Measurements from ENCODE around the gene ELAVL1. TPM values are rescaled to one million over a fixed set of nuclear protein-coding genes. Genes with fewer than 3 reads are reported as not detected.

ELAVL1 gene
- total and polyA plus RNA-seq, 2 of the 13 experiments (the other 11 are each of a cell fraction or from before 2014, with no cell fraction given) = 27.9 to 38.4 TPM

DNA sequence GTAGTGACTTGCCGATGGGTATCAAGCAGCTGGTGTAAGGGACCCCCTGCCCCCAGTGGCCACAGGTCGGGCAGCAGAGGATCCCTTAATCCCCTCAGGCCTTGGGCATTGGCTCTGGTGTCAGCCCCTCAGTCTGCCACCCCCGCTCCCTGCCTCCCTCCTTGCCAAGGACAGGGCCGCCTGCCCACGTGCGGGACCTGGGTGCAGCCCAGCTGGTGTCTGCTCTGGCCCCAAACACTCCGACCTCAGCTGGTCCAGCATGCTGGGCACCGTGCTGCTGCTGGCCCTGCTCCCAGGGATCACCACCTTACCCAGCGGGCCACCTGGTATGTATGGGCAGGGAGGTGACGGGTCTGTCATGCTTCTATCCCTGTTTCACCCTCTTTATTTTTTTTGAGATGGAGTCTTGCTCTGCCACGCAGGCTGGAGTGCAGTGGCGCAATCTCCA, 90.8 kb downstream of the ELAVL1 start, which contains the start of gene TGFBR3L:
Gene TGFBR3L (plus strand): TSS at position 233 of the 448 bp plus-strand sequence.
- ATAC-seq (no peak), DNase-seq (ENCODE audit: low spot score) (no peak), FAIRE-seq (no peak)
- H3K36me3 ChIP-seq (replicated peaks in 1 of 2; ENCODE audit: control insufficient read depth in 1 of 2, insufficient read depth in 2 of 2, low read length in 2 of 2) = peaks cover 4 to 20% of the 10 kb centered on the region in 2 experiments; a peak in 3 of 5 replicates
- H3K4me3 ChIP-seq (replicated peaks in 1 of 3; ENCODE audit: insufficient read depth in 1 of 3, low read depth in 2 of 3, low read length in 3 of 3) = peak within 1 kb of the TSS in 1 of 3 experiments; percentile 70; a peak in 2 of 6 replicates
- no peak within 1 kb of the TSS for H2AFZ ChIP-seq (ENCODE audit: low read length)
- H3K9me3 ChIP-seq (ENCODE audit: low read length) = no peaks in the 10 kb centered on the region
- intact Hi-C loops (cut with micrococcal nuclease; ENCODE audit: unreplicated experiment) (no loop called here), in situ Hi-C loops (cut with HindIII; ENCODE audit: extremely low pct_ligation_motif_present, low pct_unique_long_range_greater_than_20kb) (no loop called here)
- BruUV-seq (replicated peaks) = no TSS peak
- ChIA-PET POLR2A (interaction anchor here (1.6 kb wide), 1 partner anchor 27 kb away, joined by 4 read pairs; no protein-coding TSS in a partner anchor), CTCF (ENCODE audit: low intra/inter-chr PET ratio, low total read pairs) (no interaction called here)
- 91% methylated on average over 10 of the region's 12 CpGs for WGBS (ENCODE audit: low lambda C conversion rate)
- H3K9ac ChIP-seq (ENCODE audit: insufficient read depth, low read depth, low read length) = peak within 1 kb of the TSS; percentile 52; the same call in 1 of the 2 replicates
- peak; percentile 22 to 55; a peak in 2 of 4 replicates for TF ChIP-seq POLR2A (IDR thresholded peaks at IDR 0.05; ENCODE audit: insufficient read depth in 1 of 2, low read depth in 2 of 2, low read length in 2 of 2)
- 0 out of 2 replicates have a peak, but pooled peaks have one; percentile 27 for TF ChIP-seq RBFOX2 (IDR thresholded peaks at IDR 0.05; ENCODE audit: low read depth, low read length)
- TF ChIP-seq MED13 (CRISPR knock-in tag; IDR thresholded peaks at IDR 0.05) = no peak
- TF ChIP-seq AKAP8 (CRISPR knock-in tag; IDR thresholded peaks at IDR 0.05) = peak; percentile 76; the same call in 1 of the 2 replicates
- TF ChIP-seq HOXA3 (CRISPR knock-in tag; IDR thresholded peaks at IDR 0.05) = 0 out of 2 replicates have a peak, but pooled peaks have one; percentile 6
- 0 out of 2 replicates have a peak, but pooled peaks have one; percentile 58 for TF ChIP-seq HNRNPL (IDR thresholded peaks at IDR 0.05; ENCODE audit: low read depth, low read length)
- TF ChIP-seq RBM22 (optimal IDR thresholded peaks at IDR 0.05; ENCODE audit: low read length) = peak; percentile 39
- peak; percentile 66 for TF ChIP-seq POLR2G (IDR thresholded peaks at IDR 0.05; ENCODE audit: low read depth, low read length)
- TF ChIP-seq KDM2A (CRISPR knock-in tag; IDR thresholded peaks at IDR 0.05; ENCODE audit: borderline replicate concordance, low read depth) = peak; percentile 33; the same call in 1 of the 2 replicates
- peak; percentile 92 for TF ChIP-seq AGO1 (IDR thresholded peaks at IDR 0.05; ENCODE audit: low read depth, low read length, poor library complexity, severe bottlenecking)
- peak; percentile 84 for TF ChIP-seq AGO2 (optimal IDR thresholded peaks at IDR 0.05; ENCODE audit: low read depth, low read length)
- TF ChIP-seq TOE1 (CRISPR knock-in tag; IDR thresholded peaks at IDR 0.05) = no peak
- no peak for TF ChIP-seq CHCHD3 (CRISPR knock-in tag; IDR thresholded peaks at IDR 0.05)
- TF ChIP-seq, protein P1, sequence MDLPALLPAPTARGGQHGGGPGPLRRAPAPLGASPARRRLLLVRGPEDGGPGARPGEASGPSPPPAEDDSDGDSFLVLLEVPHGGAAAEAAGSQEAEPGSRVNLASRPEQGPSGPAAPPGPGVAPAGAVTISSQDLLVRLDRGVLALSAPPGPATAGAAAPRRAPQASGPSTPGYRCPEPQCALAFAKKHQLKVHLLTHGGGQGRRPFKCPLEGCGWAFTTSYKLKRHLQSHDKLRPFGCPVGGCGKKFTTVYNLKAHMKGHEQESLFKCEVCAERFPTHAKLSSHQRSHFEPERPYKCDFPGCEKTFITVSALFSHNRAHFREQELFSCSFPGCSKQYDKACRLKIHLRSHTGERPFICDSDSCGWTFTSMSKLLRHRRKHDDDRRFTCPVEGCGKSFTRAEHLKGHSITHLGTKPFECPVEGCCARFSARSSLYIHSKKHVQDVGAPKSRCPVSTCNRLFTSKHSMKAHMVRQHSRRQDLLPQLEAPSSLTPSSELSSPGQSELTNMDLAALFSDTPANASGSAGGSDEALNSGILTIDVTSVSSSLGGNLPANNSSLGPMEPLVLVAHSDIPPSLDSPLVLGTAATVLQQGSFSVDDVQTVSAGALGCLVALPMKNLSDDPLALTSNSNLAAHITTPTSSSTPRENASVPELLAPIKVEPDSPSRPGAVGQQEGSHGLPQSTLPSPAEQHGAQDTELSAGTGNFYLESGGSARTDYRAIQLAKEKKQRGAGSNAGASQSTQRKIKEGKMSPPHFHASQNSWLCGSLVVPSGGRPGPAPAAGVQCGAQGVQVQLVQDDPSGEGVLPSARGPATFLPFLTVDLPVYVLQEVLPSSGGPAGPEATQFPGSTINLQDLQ (CRISPR knock-in tag; IDR thresholded peaks at IDR 0.05) = no peak
- TF ChIP-seq ZNF253 (CRISPR knock-in tag; IDR thresholded peaks at IDR 0.05; ENCODE audit: borderline replicate concordance) = no peak
- H3K27me3 ChIP-seq (ENCODE audit: control insufficient read depth in 1 of 2, insufficient read depth in 2 of 2, low read length in 2 of 2) = no peaks in the 10 kb centered on the region; a peak in 1 of 5 replicates
- H4K20me1 ChIP-seq (ENCODE audit: insufficient read depth, low read length) = no peaks in the 10 kb centered on the region
- H3K27ac ChIP-seq (ENCODE audit: extremely low read length, insufficient read depth, low read length) = no peak within 1 kb of the TSS
- H3K79me2 ChIP-seq (ENCODE audit: insufficient read depth, low read length) = no peaks in the 10 kb centered on the region
- H3K4me2 ChIP-seq (ENCODE audit: low read depth, low read length) = peak within 1 kb of the TSS; percentile 89
- H3K4me1 ChIP-seq (ENCODE audit: insufficient read depth, low read length) = peaks cover 33% of the 10 kb centered on the region
